NOMO-1 treated with dmso at 0.1 percent for 144 hours (cell line): Measurements from ENCODE around the gene VCX2.
"Not testable (repeated sequence)": the region's sequence is repeated elsewhere in the genome, so short reads cannot be mapped to it uniquely, and the experiment has no call there.

Experiments
- DNase-seq: peaks from one replicate; lab custom pipeline; 2025; ENCODE audit not compliant: unreplicated experiment; lab: John Stamatoyannopoulos, UW

The VCX2 gene

DNA sequence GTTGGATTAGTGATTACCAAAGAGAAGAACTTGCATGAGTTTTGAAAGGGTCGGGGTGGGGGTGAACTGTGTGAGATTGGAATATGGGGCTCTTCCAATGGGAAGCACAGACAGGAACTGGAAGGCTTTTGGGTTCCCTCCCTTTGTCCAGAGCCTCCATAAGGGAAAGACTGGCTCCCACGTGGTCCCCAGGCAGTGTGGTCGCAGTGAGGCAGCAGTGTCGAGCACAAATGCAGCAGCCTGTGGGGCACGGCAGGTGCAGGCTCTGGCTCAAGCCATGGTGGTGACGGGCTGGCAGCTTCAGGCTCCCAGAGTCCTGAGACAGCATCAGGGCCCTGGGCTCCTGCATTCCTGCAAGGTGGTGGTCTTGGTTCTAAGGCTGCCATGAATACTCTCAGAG is 45.5 kb downstream of the VCX2 start:
- DNase-seq, result no peak

DNA sequence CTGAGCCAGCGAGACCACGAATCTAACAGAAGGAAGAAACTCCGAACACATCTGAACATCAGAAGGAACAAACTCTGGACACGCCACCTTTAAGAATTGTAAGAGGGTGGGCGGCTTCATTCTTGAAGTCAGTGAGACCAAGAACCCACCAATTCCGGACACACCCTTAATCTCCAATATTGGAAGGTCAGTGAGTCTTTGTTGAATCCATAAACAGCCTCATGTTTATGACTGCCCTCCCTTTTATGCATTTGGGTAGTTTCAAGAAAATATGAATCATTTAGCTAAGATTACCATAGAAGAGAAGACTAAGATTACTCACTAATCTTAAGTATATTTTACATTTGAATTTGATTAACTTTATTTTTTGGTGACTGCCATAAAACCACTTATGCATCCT is 48.5 kb downstream of the VCX2 start:
- no peak for DNase-seq

DNA sequence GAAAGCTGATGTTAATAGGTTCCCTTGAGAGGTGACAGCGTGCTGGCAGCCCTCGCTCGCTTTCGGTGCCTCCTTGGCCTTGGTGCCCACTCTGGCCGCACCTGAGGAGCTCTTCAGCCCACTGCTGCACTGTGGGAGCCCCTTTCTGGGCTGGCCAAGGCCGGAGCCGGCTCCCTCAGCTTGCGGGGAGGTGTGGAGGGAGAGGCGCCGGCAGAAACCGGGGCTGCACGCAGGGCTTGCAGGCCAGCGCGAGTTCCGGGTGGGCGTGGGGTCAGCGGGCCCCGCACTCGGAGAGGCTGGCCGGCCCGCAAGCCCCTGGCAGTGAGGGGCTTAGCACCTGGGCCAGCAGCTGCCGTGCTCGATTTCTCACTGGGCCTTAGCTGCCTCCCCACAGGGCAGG is 49.7 kb downstream of the VCX2 start:
- not testable (repeated sequence) for DNase-seq
